ENCODE results near the gene SLC12A7. TPM values are rescaled to one million over a fixed set of nuclear protein-coding genes. Genes with fewer than 3 reads are reported as not detected.

The SLC12A7 gene
- total and polyA plus RNA-seq, 11 donors: 66.3 to 159 (median 128) TPM

- no peak for DNase-seq
- intact Hi-C loops (cut with DNase I): loop anchor here in 7 of 10 donors (5.0 to 10.0 kb wide), 6 partner anchors 92 to 209 kb away; partner anchors contain the start of gene NKD2 (in 4 of the 7)
- Histone ChIP-seq H3K27me3 (no peaks in the 10 kb centered on the region), H3K27ac (no peak overlapping the region), H3K4me3 (no peak overlapping the region), H3K9me3 (no peaks in the 10 kb centered on the region), H3K4me1 (peaks cover 0 to 29% (median 11%) of the 10 kb centered on the region in 12 donors), H3K36me3 (no peaks in the 10 kb centered on the region)
- ATAC-seq: no peak
- 88 to 92% (median 90%) methylated on average over 13 to 19 of the region's 19 CpGs for WGBS, 4 donors
- TF ChIP-seq, protein P1, sequence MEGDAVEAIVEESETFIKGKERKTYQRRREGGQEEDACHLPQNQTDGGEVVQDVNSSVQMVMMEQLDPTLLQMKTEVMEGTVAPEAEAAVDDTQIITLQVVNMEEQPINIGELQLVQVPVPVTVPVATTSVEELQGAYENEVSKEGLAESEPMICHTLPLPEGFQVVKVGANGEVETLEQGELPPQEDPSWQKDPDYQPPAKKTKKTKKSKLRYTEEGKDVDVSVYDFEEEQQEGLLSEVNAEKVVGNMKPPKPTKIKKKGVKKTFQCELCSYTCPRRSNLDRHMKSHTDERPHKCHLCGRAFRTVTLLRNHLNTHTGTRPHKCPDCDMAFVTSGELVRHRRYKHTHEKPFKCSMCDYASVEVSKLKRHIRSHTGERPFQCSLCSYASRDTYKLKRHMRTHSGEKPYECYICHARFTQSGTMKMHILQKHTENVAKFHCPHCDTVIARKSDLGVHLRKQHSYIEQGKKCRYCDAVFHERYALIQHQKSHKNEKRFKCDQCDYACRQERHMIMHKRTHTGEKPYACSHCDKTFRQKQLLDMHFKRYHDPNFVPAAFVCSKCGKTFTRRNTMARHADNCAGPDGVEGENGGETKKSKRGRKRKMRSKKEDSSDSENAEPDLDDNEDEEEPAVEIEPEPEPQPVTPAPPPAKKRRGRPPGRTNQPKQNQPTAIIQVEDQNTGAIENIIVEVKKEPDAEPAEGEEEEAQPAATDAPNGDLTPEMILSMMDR (IDR thresholded peaks at IDR 0.05): no peak
- no peak for TF ChIP-seq POLR2A (IDR thresholded peaks at IDR 0.05)
These were observed 32.2 kb upstream of the SLC12A7 start for GRCh38 chr5:1144089-1144488.

GRCh38 chr5:1143670-1143951, 31.7 kb upstream of the SLC12A7 start:
- no peak for ATAC-seq
- Histone ChIP-seq H3K9me3 (no peaks in the 10 kb centered on the region), H3K4me1 (peaks cover 0 to 29% (median 11%) of the 10 kb centered on the region in 12 donors), H3K4me3 (no peak overlapping the region), H3K27ac (no peak overlapping the region), H3K27me3 (no peaks in the 10 kb centered on the region), H3K36me3 (no peaks in the 10 kb centered on the region)
- intact Hi-C loops (cut with DNase I): loop anchor here in 7 of 10 donors (5.0 to 10.0 kb wide), 6 partner anchors 91 to 209 kb away; partner anchors contain the start of gene NKD2 (in 4 of the 7)
- DNase-seq: peak in 1 of 5 donors; percentile 18
- WGBS, 4 donors: 80 to 97% (median 94%) methylated on average over 2 to 7 of the region's 7 CpGs
- TF ChIP-seq POLR2A (IDR thresholded peaks at IDR 0.05): no peak
- TF ChIP-seq, protein P1 (IDR thresholded peaks at IDR 0.05): no peak

- peak in 1 of 5 donors; percentile 22 for DNase-seq
- TF ChIP-seq, protein P1 (IDR thresholded peaks at IDR 0.05): no peak
- no peak for TF ChIP-seq POLR2A (IDR thresholded peaks at IDR 0.05)
- no peaks in the 10 kb centered on the region for H3K27me3 ChIP-seq
- H3K9me3 ChIP-seq: no peaks in the 10 kb centered on the region
- no peaks in the 10 kb centered on the region for H3K36me3 ChIP-seq
- ATAC-seq: no peak
- intact Hi-C loops (cut with DNase I): loop anchor here in 7 of 10 donors (5.0 to 10.0 kb wide), 6 partner anchors 91 to 208 kb away; partner anchors contain the start of gene NKD2 (in 4 of the 7)
- no peak overlapping the region for H3K4me3 ChIP-seq
- no peak overlapping the region for H3K27ac ChIP-seq
- H3K4me1 ChIP-seq: peaks cover 0 to 29% (median 11%) of the 10 kb centered on the region in 12 donors
- WGBS, 4 donors: 87 to 94% (median 91%) methylated on average over 27 to 34 of the region's 34 CpGs
These were observed 31.2 kb upstream of the SLC12A7 start for GRCh38 chr5:1142886-1143669.

DNA sequence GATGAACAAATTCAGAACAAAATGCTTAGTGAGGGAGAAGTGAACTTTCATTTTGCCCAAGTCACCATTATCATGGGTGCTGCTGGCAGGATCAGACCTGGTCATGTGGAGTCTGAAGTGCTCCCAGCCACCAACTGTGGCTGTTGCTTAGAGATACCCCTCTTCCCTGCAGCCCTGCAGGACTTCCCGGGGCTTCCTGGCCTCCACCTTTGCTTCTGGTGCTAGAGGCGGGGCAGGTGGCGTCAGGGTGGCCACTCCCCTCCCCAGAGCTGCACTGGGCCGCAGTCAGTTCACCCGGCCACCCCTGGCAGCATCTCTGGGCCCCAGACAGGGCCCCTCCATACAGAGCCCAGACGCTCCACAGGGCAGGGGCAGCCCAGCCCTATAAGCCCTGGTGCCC, 30.0 kb upstream of the SLC12A7 start:
- no peaks in the 10 kb centered on the region for H3K9me3 ChIP-seq
- intact Hi-C loops (cut with DNase I): loop anchor here in 7 of 10 donors (5.0 to 10.0 kb wide), 6 partner anchors 90 to 207 kb away; partner anchors contain the start of gene NKD2 (in 4 of the 7)
- TF ChIP-seq, protein P1 (IDR thresholded peaks at IDR 0.05): no peak
- no peak for TF ChIP-seq POLR2A (IDR thresholded peaks at IDR 0.05)
- ATAC-seq (peak in 1 of 4 donors; percentile 23), DNase-seq (peak in 1 of 5 donors; percentile 31)
- 34 to 59% (median 49%) methylated on average over 6 of the region's 6 CpGs for WGBS, 4 donors
- H3K4me1 ChIP-seq: peaks cover 0 to 29% (median 13%) of the 10 kb centered on the region in 12 donors
- H3K4me3 ChIP-seq: no peak overlapping the region
- H3K27me3 ChIP-seq: no peaks in the 10 kb centered on the region
- H3K36me3 ChIP-seq: no peaks in the 10 kb centered on the region
- H3K27ac ChIP-seq: no peak overlapping the region

Measured in heart left ventricle (tissue), 16 donors.